ENCODE measurements around the gene SH2D2A.

Gene SH2D2A

GRCh38 chr1:156816561-156817328 lies at the start of gene SH2D2A:
TSS of gene SH2D2A (minus strand) at chr1:156816848. CDS start at chr1:156816708, 140 bp downstream.
- peak; percentile 93 for DNase-seq (ENCODE audit: low read depth in 2 of 2)

- no peak for DNase-seq (ENCODE audit: low read depth in 2 of 2)
These were observed 49.2 kb upstream of the SH2D2A start for GRCh38 chr1:156865865-156866248.

GRCh38 chr1:156865258-156865657 lies 48.6 kb upstream of the SH2D2A start:
- DNase-seq (ENCODE audit: low read depth in 2 of 2) = no peak

- DNase-seq (ENCODE audit: low read depth in 2 of 2) = no peak
These were observed 48.1 kb upstream of the SH2D2A start for GRCh38 chr1:156864796-156865195.

- no peak for DNase-seq (ENCODE audit: low read depth in 2 of 2)
These were observed 47.0 kb upstream of the SH2D2A start for GRCh38 chr1:156863631-156864030.

GRCh38 chr1:156862997-156863599 lies 46.5 kb upstream of the SH2D2A start:
- peak in 1 of 2 donors; percentile 29 for DNase-seq (ENCODE audit: low read depth in 2 of 2)

- no peak for DNase-seq (ENCODE audit: low read depth in 2 of 2)
These were observed 45.9 kb upstream of the SH2D2A start for GRCh38 chr1:156862584-156862983.

- DNase-seq (ENCODE audit: low read depth in 2 of 2) = peak in 1 of 2 donors; percentile 17
These were observed 44.2 kb upstream of the SH2D2A start, which contains the start of gene NTRK1 for GRCh38 chr1:156860628-156861423. TSS of gene NTRK1 (plus strand) at chr1:156860865. CDS start at chr1:156860935, 70 bp downstream.

GRCh38 chr1:156860113-156860627 lies 43.5 kb upstream of the SH2D2A start:
- DNase-seq (ENCODE audit: low read depth in 2 of 2) = peak in 1 of 2 donors; percentile 44

GRCh38 chr1:156859523-156860112 lies 43.0 kb upstream of the SH2D2A start:
- DNase-seq (ENCODE audit: low read depth in 2 of 2) = no peak

- no peak for DNase-seq (ENCODE audit: low read depth in 2 of 2)
These were observed 42.4 kb upstream of the SH2D2A start, which contains the start of gene INSRR for GRCh38 chr1:156858959-156859522. TSS of gene INSRR (minus strand) at chr1:156859117. CDS start at chr1:156858621, 496 bp downstream.

- DNase-seq (ENCODE audit: low read depth in 2 of 2) = no peak
These were observed 41.9 kb upstream of the SH2D2A start for GRCh38 chr1:156858555-156858956.

GRCh38 chr1:156857532-156857931 lies 40.9 kb upstream of the SH2D2A start:
- no peak for DNase-seq (ENCODE audit: low read depth in 2 of 2)

- no peak for DNase-seq (ENCODE audit: low read depth in 2 of 2)
These were observed 39.7 kb upstream of the SH2D2A start for GRCh38 chr1:156856282-156856785.

- DNase-seq (ENCODE audit: low read depth in 2 of 2) = no peak
These were observed 38.0 kb upstream of the SH2D2A start for GRCh38 chr1:156854634-156855033.

- no peak for DNase-seq (ENCODE audit: low read depth in 2 of 2)
These were observed 37.1 kb upstream of the SH2D2A start for GRCh38 chr1:156853761-156854160.

- DNase-seq (ENCODE audit: low read depth in 2 of 2) = no peak
These were observed 35.8 kb upstream of the SH2D2A start for GRCh38 chr1:156852418-156852874.

GRCh38 chr1:156851779-156852417 lies 35.2 kb upstream of the SH2D2A start:
- DNase-seq (ENCODE audit: low read depth in 2 of 2) = no peak

GRCh38 chr1:156849151-156849496 lies 32.5 kb upstream of the SH2D2A start:
- DNase-seq (ENCODE audit: low read depth in 2 of 2) = no peak

GRCh38 chr1:156848461-156849150 lies 32.0 kb upstream of the SH2D2A start:
- DNase-seq (ENCODE audit: low read depth in 2 of 2) = peak; percentile 45 to 74

All from stimulated activated CD4-positive, alpha-beta T cell treated with anti-CD3 and anti-CD28 coated beads, Interleukin-15, amount 100 ng/mL, for 48 hours (primary cell).